A172 (cell line): ENCODE data around the gene SHROOM1. TPM values are rescaled to one million over a fixed set of nuclear protein-coding genes. Genes with fewer than 3 reads are reported as not detected.

Experiments
- DNase-seq: peaks from one replicate; pipeline ENCODE4 v3.0.0-alpha.2; 2015; ENCODE audit warnings: low spot score
- total RNA-seq: library from RNA; depleted of rRNA; stranded (reverse); fragments of >200 nt; shearing (Covaris generic); gene quantifications from 2 replicates; pipeline ENCODE4 v1.2.3, GENCODE V29; 2014

The SHROOM1 gene
- total RNA-seq, 1 experiment from 2014 or later = 6.1 TPM

GRCh38 chr5:132824426-132824825 is 6.0 kb downstream of the SHROOM1 start:
- no peak for DNase-seq

GRCh38 chr5:132823481-132824050 is 6.9 kb downstream of the SHROOM1 start:
- DNase-seq = no peak

GRCh38 chr5:132822650-132823480 is 7.6 kb downstream of the SHROOM1 start:
- no peak for DNase-seq

- no peak for DNase-seq
Observed at GRCh38 chr5:132821791-132822190, 8.7 kb downstream of the SHROOM1 start.

- no peak for DNase-seq
Observed at GRCh38 chr5:132821350-132821749, 9.1 kb downstream of the SHROOM1 start.

- peak; percentile 92 for DNase-seq
Observed at GRCh38 chr5:132820162-132820754, 10.2 kb downstream of the SHROOM1 start.

GRCh38 chr5:132819468-132819867 is 11.0 kb downstream of the SHROOM1 start:
- DNase-seq = no peak

- no peak for DNase-seq
Observed at GRCh38 chr5:132817011-132817410, 13.4 kb downstream of the SHROOM1 start.

GRCh38 chr5:132816554-132816953 is 13.9 kb downstream of the SHROOM1 start:
- no peak for DNase-seq

- no peak for DNase-seq
Observed at GRCh38 chr5:132816083-132816482, 14.4 kb downstream of the SHROOM1 start.

GRCh38 chr5:132815454-132815853 is 15.0 kb downstream of the SHROOM1 start:
- no peak for DNase-seq

- DNase-seq = no peak
Observed at GRCh38 chr5:132814503-132815294, 15.7 kb downstream of the SHROOM1 start.

- no peak for DNase-seq
Observed at GRCh38 chr5:132813599-132814502, 16.6 kb downstream of the SHROOM1 start.

- no peak for DNase-seq
Observed at GRCh38 chr5:132812781-132813598, 17.5 kb downstream of the SHROOM1 start, which contains the start of gene SOWAHA. Gene SOWAHA, plus strand, starts transcription at chr5:132813302. Its CDS starts 320 bp downstream, at chr5:132813622.

GRCh38 chr5:132812123-132812765 is 18.2 kb downstream of the SHROOM1 start:
- no peak for DNase-seq

GRCh38 chr5:132810605-132811004 is 19.8 kb downstream of the SHROOM1 start:
- DNase-seq = no peak

GRCh38 chr5:132808866-132809265 is 21.6 kb downstream of the SHROOM1 start:
- no peak for DNase-seq

GRCh38 chr5:132808448-132808847 is 22.0 kb downstream of the SHROOM1 start:
- no peak for DNase-seq

- no peak for DNase-seq
Observed at GRCh38 chr5:132807163-132807838, 23.1 kb downstream of the SHROOM1 start.
